Measurements from ENCODE around the gene MAPKAP1.

DNA sequence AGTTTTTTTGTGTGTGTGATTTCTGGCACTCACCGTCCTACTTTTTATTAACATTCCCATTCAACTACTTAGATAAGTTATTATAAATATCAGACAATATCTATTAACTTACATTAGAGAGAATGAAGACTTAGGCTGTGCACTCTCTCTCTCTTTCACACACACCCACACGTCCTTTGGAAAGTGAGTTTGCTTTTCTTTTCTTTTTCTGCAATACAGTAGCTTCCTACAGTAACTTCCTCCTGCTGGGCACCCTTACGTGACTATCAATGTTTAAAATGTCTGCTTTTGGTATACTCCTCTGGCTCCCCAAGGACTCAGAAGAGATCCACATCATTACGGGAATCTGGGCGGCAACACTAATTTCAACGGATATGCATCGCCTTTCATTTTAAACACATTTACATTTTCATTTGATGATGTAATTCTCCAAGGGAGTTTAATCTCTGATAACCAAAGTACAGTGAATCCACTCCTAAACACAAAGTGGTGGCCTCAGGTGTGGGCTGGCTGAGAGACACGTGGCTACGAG, 179.5 kb downstream of the MAPKAP1 start:
- TF ChIP-seq, protein P1, sequence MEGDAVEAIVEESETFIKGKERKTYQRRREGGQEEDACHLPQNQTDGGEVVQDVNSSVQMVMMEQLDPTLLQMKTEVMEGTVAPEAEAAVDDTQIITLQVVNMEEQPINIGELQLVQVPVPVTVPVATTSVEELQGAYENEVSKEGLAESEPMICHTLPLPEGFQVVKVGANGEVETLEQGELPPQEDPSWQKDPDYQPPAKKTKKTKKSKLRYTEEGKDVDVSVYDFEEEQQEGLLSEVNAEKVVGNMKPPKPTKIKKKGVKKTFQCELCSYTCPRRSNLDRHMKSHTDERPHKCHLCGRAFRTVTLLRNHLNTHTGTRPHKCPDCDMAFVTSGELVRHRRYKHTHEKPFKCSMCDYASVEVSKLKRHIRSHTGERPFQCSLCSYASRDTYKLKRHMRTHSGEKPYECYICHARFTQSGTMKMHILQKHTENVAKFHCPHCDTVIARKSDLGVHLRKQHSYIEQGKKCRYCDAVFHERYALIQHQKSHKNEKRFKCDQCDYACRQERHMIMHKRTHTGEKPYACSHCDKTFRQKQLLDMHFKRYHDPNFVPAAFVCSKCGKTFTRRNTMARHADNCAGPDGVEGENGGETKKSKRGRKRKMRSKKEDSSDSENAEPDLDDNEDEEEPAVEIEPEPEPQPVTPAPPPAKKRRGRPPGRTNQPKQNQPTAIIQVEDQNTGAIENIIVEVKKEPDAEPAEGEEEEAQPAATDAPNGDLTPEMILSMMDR (IDR thresholded peaks at IDR 0.05) = no peak
- no peak for TF ChIP-seq ZFX (IDR thresholded peaks at IDR 0.05; ENCODE audit: borderline replicate concordance)

All from 22Rv1 (cell line).